Upper lobe of left lung (tissue), 6 donors: Measurements from ENCODE around the gene MMP14. TPM values are rescaled to one million over a fixed set of nuclear protein-coding genes. Genes with fewer than 3 reads are reported as not detected.

ENCODE experiments used
- ATAC-seq, 2 donors: fragments of 200-7000 bp; cut with Tn5 transposase; one replicate each; pipeline ENCODE4 v1.9.1; 2022; ENCODE audit warnings: mild to moderate bottlenecking in 2 of 2, moderate library complexity in 2 of 2; ENCODE audit not compliant: low FRiP score in 2 of 2
- DNase-seq, 2 donors: peaks; one replicate each; pipeline ENCODE4 v3.0.0-alpha.2; 2019 to 2020
- H3K27ac ChIP-seq, 4 donors: fragments of 200-600 bp; sonication (generic); one replicate each; pipeline ENCODE4 v1.5.1; 2016 to 2019
- H3K27me3 ChIP-seq, 4 donors: fragments of 200-600 bp; sonication (generic); one replicate each; pipeline ENCODE4 v1.5.1; 2017 to 2019
- H3K36me3 ChIP-seq, 4 donors: fragments of 200-600 bp; sonication (generic); one replicate each; pipeline ENCODE4 v1.5.1; 2016 to 2019
- H3K4me1 ChIP-seq, 4 donors: fragments of 200-600 bp; sonication (generic); one replicate each; pipeline ENCODE4 v1.5.1; 2018 to 2019
- H3K4me3 ChIP-seq, 4 donors: fragments of 200-600 bp; sonication (generic); one replicate each; pipeline ENCODE4 v1.5.1; 2017 to 2019; ENCODE audit warnings: mild to moderate bottlenecking in 2 of 4, moderate library complexity in 1 of 4
- H3K9me3 ChIP-seq, 4 donors: fragments of 200-600 bp; sonication (generic); one replicate each; pipeline ENCODE4 v1.5.1; 2018 to 2019
- CTCF ChIP-seq, 6 experiments: fragments of 450-650 bp in 4 of 6; fragments of 200-600 bp in 2 of 6; sonication (generic) in 2 of 6; IDR thresholded peaks; one replicate each; pipeline ENCODE4 v1.5.1; 2016 to 2019; ENCODE audit warnings: antibody characterized with exemption in 6 of 6
- EP300 ChIP-seq, 4 donors: sonication (generic); formaldehyde crosslinking; IDR thresholded peaks; one replicate each; pipeline ENCODE4 v1.5.1; 2017; ENCODE audit warnings: antibody characterized with exemption in 4 of 4, control low read depth in 2 of 4
- POLR2A ChIP-seq, 4 donors: fragments of 450-650 bp; IDR thresholded peaks; one replicate each; pipeline ENCODE4 v1.5.1; 2016 to 2017; ENCODE audit warnings: antibody characterized with exemption in 4 of 4, mild to moderate bottlenecking in 2 of 4
- POLR2AphosphoS5 ChIP-seq, 2 donors: sonication (generic); formaldehyde crosslinking; IDR thresholded peaks; one replicate each; pipeline ENCODE4 v1.5.1; 2017; ENCODE audit warnings: antibody characterized with exemption in 2 of 2
- WGBS, 2 donors: methylation state at CpG; one replicate each; pipeline ENCODE4 v1.1.5; 2017 to 2018; 5-methylcytosine and 5-hydroxymethylcytosine counted together
- total RNA-seq, 6 donors: library from RNA; depleted of rRNA in 4 of 6; stranded (reverse); fragments of >200 nt in 4 of 6; gene quantifications; one replicate each; pipeline versions ENCODE4 v1.1.0 to v1.2.1, GENCODE V29; 2016 to 2021
- donor health status: DM: no; HTN: no; CAD: no; lungs with moderate emphysema.
- donor health status: DM: no; HTN: yes; CAD: no; lungs with severe emphysema.

The MMP14 gene
- total RNA-seq, 6 donors from 2014 or later, result 53.4 to 157 (median 104) TPM

- H3K36me3 ChIP-seq, result no peaks in the 10 kb centered on the region
- 87 to 94% methylated on average over 1 of the region's 1 CpG for WGBS, 2 donors
- no peak for TF ChIP-seq CTCF (IDR thresholded peaks at IDR 0.05)
- H3K27me3 ChIP-seq, result no peaks in the 10 kb centered on the region
- ATAC-seq (no peak), DNase-seq (no peak)
- H3K27ac ChIP-seq, result no peak overlapping the region
- no peaks in the 10 kb centered on the region for H3K9me3 ChIP-seq
- H3K4me1 ChIP-seq, result peaks cover 9 to 25% (median 22%) of the 10 kb centered on the region in 4 donors
- no peak overlapping the region for H3K4me3 ChIP-seq
Measured at GRCh38 chr14:22890416-22890815, 54.0 kb downstream of the MMP14 start.

- Histone ChIP-seq H3K36me3 (no peaks in the 10 kb centered on the region), H3K9me3 (no peaks in the 10 kb centered on the region), H3K4me3 (no peak overlapping the region), H3K27ac (no peak overlapping the region), H3K4me1 (peaks cover 5 to 13% (median 8%) of the 10 kb centered on the region in 4 donors), H3K27me3 (no peaks in the 10 kb centered on the region)
- WGBS, 2 donors, result 79 to 94% methylated on average over 3 to 7 of the region's 7 CpGs
- TF ChIP-seq POLR2A (IDR thresholded peaks at IDR 0.05) (no peak), CTCF (IDR thresholded peaks at IDR 0.05) (no peak), POLR2AphosphoS5 (IDR thresholded peaks at IDR 0.05) (no peak), EP300 (IDR thresholded peaks at IDR 0.05) (no peak)
- no peak for DNase-seq
- no peak for ATAC-seq
Measured at GRCh38 chr14:22892488-22892887, 56.1 kb downstream of the MMP14 start.

GRCh38 chr14:22893706-22894105 lies 57.3 kb downstream of the MMP14 start:
- H3K4me3 ChIP-seq, result no peak overlapping the region
- H3K27me3 ChIP-seq, result no peaks in the 10 kb centered on the region
- H3K4me1 ChIP-seq, result peaks cover 0 to 6% (median 0%) of the 10 kb centered on the region in 4 donors
- H3K36me3 ChIP-seq, result peaks cover 0 to 1% (median 0%) of the 10 kb centered on the region in 4 donors
- DNase-seq (no peak), ATAC-seq (no peak)
- WGBS, 2 donors, result 92 to 93% methylated on average over 4 of the region's 4 CpGs
- no peak overlapping the region for H3K27ac ChIP-seq
- no peaks in the 10 kb centered on the region for H3K9me3 ChIP-seq
- no peak for TF ChIP-seq POLR2AphosphoS5 (IDR thresholded peaks at IDR 0.05)
- no peak for TF ChIP-seq EP300 (IDR thresholded peaks at IDR 0.05)
- TF ChIP-seq POLR2A (IDR thresholded peaks at IDR 0.05), result no peak
- TF ChIP-seq CTCF (IDR thresholded peaks at IDR 0.05), result no peak

GRCh38 chr14:22895402-22895801 lies 59.0 kb downstream of the MMP14 start:
- Histone ChIP-seq H3K27ac (no peak overlapping the region), H3K4me1 (peaks cover 0 to 6% (median 4%) of the 10 kb centered on the region in 4 donors), H3K4me3 (no peak overlapping the region), H3K36me3 (peaks cover 0 to 13% (median 3%) of the 10 kb centered on the region in 4 donors), H3K9me3 (no peaks in the 10 kb centered on the region), H3K27me3 (no peaks in the 10 kb centered on the region)
- no peak for TF ChIP-seq EP300 (IDR thresholded peaks at IDR 0.05)
- no peak for TF ChIP-seq POLR2AphosphoS5 (IDR thresholded peaks at IDR 0.05)
- TF ChIP-seq CTCF (IDR thresholded peaks at IDR 0.05), result no peak
- no peak for TF ChIP-seq POLR2A (IDR thresholded peaks at IDR 0.05)
- DNase-seq (no peak), ATAC-seq (no peak)
- 91 to 96% methylated on average over 1 of the region's 1 CpG for whole genome bisulfite sequencing, 2 donors

- DNase-seq (no peak), ATAC-seq (no peak)
- WGBS, 2 donors, result 38 to 40% methylated on average over 5 of the region's 5 CpGs
- Histone ChIP-seq H3K4me1 (peaks cover 0 to 6% (median 4%) of the 10 kb centered on the region in 4 donors), H3K27me3 (no peaks in the 10 kb centered on the region), H3K4me3 (no peak overlapping the region), H3K36me3 (peaks cover 4 to 23% (median 11%) of the 10 kb centered on the region in 4 donors), H3K9me3 (no peaks in the 10 kb centered on the region), H3K27ac (no peak overlapping the region)
- no peak for TF ChIP-seq EP300 (IDR thresholded peaks at IDR 0.05)
- no peak for TF ChIP-seq POLR2A (IDR thresholded peaks at IDR 0.05)
- TF ChIP-seq POLR2AphosphoS5 (IDR thresholded peaks at IDR 0.05), result no peak
- no peak for TF ChIP-seq CTCF (IDR thresholded peaks at IDR 0.05)
Measured at GRCh38 chr14:22896356-22896755, 60.0 kb downstream of the MMP14 start.
